Epithelial cell of umbilical artery (primary cell): ENCODE results near the gene ARID3B. TPM values are rescaled to one million over a fixed set of nuclear protein-coding genes. Genes with fewer than 3 reads are reported as not detected.

Experiments
- total RNA-seq: library from RNA; depleted of rRNA; stranded (reverse); fragments of >200 nt; gene quantifications from 2 replicates; pipeline ENCODE4 v1.2.3, GENCODE V29; 2014

ARID3B gene, protein sequence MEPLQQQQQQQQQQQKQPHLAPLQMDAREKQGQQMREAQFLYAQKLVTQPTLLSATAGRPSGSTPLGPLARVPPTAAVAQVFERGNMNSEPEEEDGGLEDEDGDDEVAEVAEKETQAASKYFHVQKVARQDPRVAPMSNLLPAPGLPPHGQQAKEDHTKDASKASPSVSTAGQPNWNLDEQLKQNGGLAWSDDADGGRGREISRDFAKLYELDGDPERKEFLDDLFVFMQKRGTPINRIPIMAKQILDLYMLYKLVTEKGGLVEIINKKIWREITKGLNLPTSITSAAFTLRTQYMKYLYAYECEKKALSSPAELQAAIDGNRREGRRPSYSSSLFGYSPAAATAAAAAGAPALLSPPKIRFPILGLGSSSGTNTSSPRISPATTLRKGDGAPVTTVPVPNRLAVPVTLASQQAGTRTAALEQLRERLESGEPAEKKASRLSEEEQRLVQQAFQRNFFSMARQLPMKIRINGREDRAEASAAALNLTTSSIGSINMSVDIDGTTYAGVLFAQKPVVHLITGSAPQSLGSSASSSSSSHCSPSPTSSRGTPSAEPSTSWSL
- total RNA-seq = 1.3 and 1.8 TPM in 2 replicates

DNA sequence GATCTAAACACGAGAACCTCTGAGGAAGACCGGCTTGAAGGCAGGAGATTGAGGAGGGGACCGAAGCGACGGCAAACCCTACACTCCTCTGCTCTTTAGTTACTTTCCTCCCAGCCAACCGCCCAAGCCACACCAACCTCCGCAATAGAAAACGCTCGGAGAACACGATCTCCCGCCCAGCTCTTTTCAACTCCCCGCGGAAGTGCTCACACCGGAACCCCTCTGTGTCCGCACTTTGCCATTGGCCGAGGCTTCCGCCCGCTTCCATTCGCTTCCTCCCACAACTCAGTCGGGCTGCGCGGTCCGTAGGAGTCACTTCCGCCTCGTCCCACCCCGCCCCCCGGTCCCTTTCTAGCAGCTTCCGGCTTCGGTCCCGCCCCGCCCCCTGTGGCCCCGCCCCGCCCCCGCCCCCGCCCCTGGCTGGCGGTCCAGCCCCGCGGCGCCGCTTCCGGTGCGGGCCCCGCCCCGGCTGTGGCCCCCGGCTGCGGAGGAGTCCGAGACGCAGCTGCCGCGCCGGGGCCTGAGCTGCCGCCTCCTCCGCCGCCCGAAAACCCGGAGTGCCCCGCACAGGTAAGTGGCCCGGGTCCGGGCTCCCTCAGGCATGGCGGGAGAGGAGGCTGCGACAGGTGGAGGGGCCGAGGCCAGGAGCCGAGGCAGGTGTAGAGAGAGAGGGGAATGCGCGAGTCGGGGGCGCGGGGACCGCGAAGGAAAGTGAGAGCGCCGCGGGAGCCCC, at the start of gene ARID3B:
ARID3B (plus strand) TSS at position 460 of the 733 bp plus-strand sequence. CDS start 2,717 bp downstream, outside the sequence.

DNA sequence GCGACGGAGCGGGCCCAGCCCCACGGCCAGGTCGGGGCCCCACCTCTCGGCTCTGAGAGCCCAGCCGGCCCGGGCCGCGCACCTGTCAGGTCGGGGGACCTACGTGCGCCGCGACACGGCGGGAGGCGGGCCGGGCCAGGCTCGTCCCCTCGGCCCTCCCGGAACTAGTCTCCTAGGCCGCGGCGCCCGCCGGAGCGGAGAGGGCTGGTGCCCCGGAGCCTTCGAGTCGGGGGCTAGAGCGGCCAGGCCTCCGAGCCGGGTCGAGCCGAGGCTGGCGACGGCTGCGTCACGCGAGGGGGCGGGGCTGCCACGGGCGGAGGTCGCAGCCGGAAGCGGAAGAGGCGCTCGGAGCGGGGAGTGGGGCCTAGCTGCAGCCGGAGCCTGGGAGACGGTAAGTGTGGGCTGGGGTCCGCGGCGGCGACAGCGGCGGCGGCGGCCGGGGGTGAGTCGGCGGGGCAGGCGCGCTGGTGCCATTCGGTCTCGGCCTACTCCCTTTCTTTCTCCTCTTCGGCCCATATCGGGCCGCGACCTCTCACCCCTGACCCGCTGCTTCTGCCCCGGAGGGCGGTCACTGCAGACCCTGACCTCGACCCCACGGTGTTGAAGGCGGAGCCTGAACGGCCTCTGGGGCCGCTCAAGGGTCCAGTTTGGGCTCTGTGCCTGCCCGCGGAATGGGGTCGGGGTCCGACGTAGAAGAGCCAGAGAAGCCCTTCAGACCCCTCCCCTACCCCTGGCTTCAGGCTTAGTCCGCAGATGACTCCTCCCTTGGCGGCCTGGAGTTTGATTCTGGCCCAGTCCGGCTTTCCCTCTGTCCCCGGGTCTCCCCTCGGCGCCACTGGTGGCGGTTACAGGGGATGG, 74.7 kb downstream of the ARID3B start, which contains the start of gene CLK3:
CLK3 (plus strand) TSS at position 329 of the 858 bp plus-strand sequence. CDS start 3,361 bp downstream, outside the sequence.

Other genes with a start within 250 kb of the ARID3B start
- not detected in 2 replicates for gene CYP11A1, start 173.6 kb upstream of the ARID3B start, total RNA-seq
- gene SEMA7A, start 107.3 kb upstream of the ARID3B start, total RNA-seq = 3.0 and 3.2 TPM in 2 replicates
- gene UBL7, start 80.1 kb upstream of the ARID3B start, total RNA-seq = 26.0 and 37.5 TPM in 2 replicates
- gene CLK3, start 74.6 kb downstream of the ARID3B start, total RNA-seq = 28.6 and 71.9 TPM in 2 replicates
- gene EDC3, start 154.8 kb downstream of the ARID3B start, total RNA-seq = 10.6 and 10.7 TPM in 2 replicates
- 1.6 and 3.0 TPM in 2 replicates for gene CYP1A1, start 184.3 kb downstream of the ARID3B start, total RNA-seq
- not detected in 2 replicates for gene CYP1A2, start 207.6 kb downstream of the ARID3B start, total RNA-seq
- gene CSK, start 240.9 kb downstream of the ARID3B start, total RNA-seq = 29.6 and 34.8 TPM in 2 replicates